Kasumi-1 (cell line): ENCODE results near the gene HMGCS1.
"Not testable (repeated sequence)": the region's sequence is repeated elsewhere in the genome, so short reads cannot be mapped to it uniquely, and the experiment has no call there.

Experiments
- DNase-seq, 2 experiments: peaks; one replicate each; lab custom pipeline; 2025; lab: John Stamatoyannopoulos, UW

Gene HMGCS1

GRCh38 chr5:43312076-43312661 is 1.0 kb downstream of the HMGCS1 start:
- no peak for DNase-seq

- no peak for DNase-seq
These were observed 3.6 kb downstream of the HMGCS1 start for GRCh38 chr5:43309637-43310036.

DNA sequence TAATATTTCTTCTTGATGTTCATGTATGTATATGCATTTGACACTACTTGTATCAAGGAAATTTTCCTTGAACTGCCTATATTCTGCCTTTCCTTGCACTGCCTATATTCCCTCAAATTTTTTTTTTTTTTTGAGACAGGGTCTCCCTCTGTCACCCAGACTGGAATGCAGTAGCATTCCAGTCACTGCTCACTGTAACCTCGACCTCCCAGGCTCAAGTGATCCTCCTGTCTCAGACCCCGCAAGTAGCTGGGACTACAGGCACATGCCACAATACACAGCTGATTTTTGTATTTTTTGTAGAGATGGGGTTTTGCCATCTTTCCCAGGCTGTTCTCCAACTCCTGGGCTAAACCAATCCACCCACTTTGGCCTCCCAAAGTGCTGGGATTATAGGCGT is 4.1 kb downstream of the HMGCS1 start:
- DNase-seq: no peak

DNA sequence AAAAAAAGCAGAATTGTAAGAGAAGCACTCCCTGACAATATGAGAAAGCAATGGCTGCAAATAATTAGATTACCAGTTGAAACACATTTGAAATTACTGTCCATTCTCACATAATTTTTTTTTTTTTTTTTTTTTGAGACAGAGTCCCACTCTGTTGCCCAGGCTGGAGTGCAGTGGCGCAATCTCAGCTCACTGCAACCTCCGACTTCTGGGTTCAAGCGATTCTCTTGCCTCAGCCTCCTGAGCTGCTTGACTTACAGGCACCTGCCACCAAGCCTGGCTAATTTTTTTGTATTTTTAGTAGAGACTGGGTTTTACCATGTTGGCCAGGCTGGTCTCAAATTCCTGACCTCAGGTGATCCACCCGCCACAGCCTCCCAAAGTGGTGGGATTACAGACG is 6.3 kb downstream of the HMGCS1 start:
- DNase-seq: not testable (repeated sequence)

- peak; percentile 83 to 90 for DNase-seq
These were observed 7.2 kb downstream of the HMGCS1 start for GRCh38 chr5:43305948-43306565.

DNA sequence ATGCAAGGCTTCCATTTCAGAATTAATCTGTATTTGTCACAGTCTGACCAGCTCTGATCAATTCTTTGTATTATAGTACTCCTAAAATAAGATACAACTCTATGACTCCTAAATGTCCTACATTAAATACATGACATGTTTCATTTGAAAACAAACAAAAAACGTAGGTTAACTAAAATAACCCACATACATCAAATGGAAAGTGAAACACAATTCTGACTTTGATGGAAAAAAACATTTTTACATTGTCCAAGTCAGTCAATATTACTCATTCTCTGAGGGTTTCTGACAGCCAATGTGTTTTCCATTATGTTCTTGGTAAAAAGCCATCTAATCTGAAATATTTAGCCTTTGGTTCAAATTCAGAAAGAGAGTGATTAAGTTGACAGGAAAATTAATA is 8.7 kb downstream of the HMGCS1 start:
- DNase-seq: no peak

DNA sequence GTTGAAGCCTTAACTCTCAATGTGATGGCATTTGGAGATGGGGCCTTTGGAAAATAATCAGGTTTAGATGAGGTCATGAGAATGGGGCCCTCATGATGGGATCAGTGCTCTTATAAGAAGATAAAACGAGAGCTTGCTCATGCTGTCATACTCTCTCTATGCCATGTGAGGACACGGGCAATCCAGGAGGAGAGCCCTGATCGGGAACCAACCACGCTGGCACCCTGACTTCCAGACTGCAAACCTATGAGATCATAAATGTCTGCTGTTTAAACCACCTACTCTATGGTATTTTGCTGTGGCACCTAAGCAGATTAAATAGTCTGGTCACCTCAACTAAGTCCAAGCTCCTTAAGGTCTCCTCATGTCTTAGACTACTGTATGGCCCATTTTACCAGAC is 10.0 kb downstream of the HMGCS1 start:
- DNase-seq: no peak

GRCh38 chr5:43302481-43302880 is 10.7 kb downstream of the HMGCS1 start:
- no peak for DNase-seq

- no peak for DNase-seq
These were observed 11.5 kb downstream of the HMGCS1 start for GRCh38 chr5:43301653-43302091.

DNA sequence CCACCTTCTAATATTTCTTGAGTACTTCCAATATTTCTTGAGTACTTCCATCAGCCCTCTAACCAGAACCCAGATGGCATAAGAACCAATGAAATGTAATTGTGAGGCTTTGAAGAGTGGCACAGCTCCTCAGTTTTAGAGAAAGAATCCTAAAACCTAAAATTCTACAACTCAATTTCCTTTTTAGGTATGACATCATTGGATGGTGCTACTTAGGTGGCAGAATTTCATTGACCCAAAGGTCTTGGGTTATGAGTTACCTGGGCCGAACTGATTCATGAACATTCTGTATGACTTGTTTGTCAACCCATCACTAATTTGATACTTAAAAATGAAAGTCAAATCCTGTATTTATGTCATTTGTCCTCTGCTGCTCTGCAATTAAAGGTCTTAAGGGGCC is 13.1 kb downstream of the HMGCS1 start:
- no peak for DNase-seq

DNA sequence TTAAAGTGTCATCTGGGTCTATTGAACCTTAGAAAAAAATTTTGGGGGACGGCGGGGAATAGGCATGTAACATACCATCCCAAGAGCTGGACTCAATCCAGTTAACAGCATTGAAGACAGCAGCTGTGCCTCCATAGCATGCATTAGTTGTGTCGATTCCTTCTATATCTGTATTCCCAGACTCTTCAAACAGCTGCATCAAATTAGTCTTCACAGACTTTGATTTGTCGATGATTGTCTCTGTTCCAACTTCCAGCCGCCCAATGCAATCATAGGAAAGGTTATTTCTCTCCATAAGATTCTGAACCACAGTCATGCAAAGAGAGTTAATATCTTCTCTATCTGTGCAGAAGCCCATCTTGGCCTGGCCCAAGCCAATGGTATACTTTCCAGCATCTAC is 14.8 kb downstream of the HMGCS1 start:
- DNase-seq: no peak

DNA sequence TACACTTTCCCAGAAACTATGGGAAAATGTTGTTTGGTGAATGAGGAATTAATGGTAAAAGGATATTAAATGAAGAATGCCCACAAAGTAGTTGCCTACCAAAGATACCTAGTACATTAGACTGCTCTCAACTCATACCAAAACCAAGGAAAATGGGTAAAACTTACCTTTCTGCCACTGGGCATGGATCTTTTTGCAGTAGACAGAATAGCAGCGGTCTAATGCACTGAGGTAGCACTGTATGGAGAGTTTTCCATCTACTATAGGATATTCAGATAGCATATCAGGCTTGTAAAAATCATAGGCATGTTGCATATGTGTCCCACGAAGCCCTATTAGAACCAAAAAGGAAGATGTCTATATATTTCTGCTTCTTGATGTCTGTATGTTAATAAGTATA is 16.4 kb downstream of the HMGCS1 start:
- no peak for DNase-seq

DNA sequence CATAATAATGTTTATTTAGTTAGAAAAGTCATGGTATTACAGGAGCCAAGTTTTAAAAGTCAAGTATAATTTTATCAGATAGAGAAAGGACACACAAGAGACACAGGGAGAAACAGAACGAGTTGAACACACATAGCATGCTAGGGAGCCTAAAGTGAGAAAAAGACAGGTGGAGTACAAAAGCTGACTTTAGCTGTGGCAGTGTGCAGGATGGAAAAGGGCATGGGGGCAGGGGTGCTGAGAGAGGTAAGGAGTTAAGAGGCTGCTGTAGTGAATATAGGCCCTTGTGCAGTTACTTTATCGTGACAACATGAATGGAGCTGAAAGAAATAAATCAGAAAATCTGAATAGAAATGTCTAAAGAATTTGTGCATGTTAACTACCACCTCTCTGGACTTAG is 18.0 kb downstream of the HMGCS1 start:
- no peak for DNase-seq

- no peak for DNase-seq
These were observed 19.0 kb downstream of the HMGCS1 start for GRCh38 chr5:43294226-43294625.

DNA sequence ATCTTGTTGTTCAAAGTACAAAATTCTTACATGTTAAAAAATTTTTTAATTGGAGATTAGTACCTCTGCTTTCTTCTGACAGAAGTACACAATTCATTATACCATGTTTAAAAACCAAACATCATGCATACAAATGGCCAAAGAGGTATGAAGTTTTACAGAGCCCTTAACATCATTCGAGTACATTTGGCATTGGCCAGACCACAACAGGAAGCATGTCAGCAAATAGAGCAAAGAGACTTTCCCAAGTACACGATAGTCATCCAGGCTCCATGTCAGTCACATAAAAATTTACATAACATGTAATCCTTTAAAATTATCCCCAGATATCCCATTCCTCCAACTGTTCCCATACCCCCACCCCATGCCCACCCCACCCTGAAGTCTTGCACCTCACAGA is 22.5 kb downstream of the HMGCS1 start:
- DNase-seq: peak in 1 of 2 experiments; percentile 7

- no peak for DNase-seq
These were observed 24.9 kb downstream of the HMGCS1 start for GRCh38 chr5:43288269-43288831.

DNA sequence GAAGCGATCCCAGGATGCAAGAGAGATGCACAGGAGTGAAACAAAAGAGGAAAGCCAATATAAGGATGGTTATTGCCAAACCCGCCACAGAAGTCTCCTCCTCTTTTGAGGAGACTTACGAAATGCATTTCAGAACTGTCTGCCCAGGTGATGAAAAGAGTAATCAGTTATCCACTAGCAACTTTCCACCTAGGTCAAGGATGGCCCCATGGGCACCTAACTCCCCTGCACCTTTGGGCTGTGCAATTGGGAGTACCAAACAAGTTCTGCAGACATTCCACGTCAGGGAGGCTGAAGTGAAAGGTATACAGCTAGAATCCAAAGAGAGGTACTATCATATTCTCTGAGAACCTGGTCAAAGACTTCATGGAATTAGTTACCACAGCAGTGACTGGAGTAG is 25.7 kb downstream of the HMGCS1 start:
- DNase-seq: no peak

- no peak for DNase-seq
These were observed 26.6 kb downstream of the HMGCS1 start for GRCh38 chr5:43286623-43287022.

- DNase-seq: no peak
These were observed 31.2 kb downstream of the HMGCS1 start for GRCh38 chr5:43281840-43282658.

DNA sequence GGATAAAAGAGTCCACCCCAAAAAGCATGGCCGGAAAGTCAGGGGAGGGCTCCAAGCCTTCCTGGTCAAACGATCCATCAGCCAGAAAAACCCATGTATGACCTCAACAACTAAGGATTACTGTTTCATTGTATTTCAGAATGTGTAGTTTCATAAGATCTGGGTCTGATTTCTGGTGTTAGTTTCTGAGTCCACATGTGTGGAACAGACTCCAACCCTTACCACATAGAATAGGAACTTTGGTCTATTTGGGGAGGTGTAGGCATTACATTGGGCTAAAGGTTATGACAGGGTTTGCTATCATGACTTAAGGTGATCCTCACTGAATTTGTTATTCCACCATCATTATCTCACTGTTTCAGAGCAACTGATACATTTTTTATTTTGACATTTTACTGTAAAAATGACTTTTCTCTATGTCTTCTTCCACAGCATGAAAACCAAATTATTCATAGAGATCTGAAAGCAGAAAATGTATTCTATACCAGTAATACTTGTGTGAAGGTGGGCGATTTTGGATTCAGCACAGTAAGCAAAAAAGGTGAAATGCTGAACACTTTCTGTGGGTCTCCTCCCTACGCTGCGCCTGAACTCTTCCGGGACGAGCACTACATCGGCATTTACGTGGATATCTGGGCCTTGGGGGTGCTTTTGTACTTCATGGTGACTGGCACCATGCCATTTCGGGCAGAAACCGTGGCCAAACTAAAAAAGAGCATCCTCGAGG is 33.5 kb downstream of the HMGCS1 start:
- DNase-seq: no peak

DNA sequence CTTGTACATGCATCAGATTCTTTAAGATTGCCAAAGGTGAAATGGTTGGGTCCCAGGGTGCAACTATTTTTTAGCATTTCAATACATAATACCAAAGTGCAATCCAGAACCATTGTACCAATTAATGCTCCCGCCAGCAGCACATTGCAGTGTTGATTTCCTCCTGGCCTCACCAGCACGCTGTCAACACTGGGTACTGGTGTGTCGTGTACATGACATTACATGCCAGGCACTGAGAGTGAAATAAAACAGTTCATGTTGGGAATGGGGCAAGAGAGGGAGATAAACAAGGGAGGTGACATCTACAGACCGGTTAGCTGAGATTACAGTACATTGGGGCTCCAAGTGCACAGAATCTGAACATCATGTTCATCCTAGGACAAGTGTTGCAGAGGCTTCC is 37.8 kb downstream of the HMGCS1 start:
- no peak for DNase-seq

- no peak for DNase-seq
These were observed 38.6 kb downstream of the HMGCS1 start for GRCh38 chr5:43274435-43275114.
